GM12873 (cell line): ENCODE measurements around the gene DOCK4.

Experiments used
- CTCF ChIP-seq: IDR thresholded peaks from 2 replicates; pipeline ENCODE4 v1.5.1; 2012; ENCODE audit warnings: low read depth, mild to moderate bottlenecking, moderate library complexity, low read length, control low read depth; ENCODE audit not compliant: insufficient read depth; ENCODE audit errors: missing control alignments

Gene DOCK4

GRCh38 chr7:112050250-112050881, 155.8 kb downstream of the DOCK4 start:
- no peak for TF ChIP-seq CTCF

- TF ChIP-seq CTCF = no peak
Measured at GRCh38 chr7:112049555-112050249, 156.5 kb downstream of the DOCK4 start.

- no peak for TF ChIP-seq CTCF
Measured at GRCh38 chr7:112047421-112047820, 158.8 kb downstream of the DOCK4 start.

GRCh38 chr7:112045222-112045621, 161.0 kb downstream of the DOCK4 start:
- no peak for TF ChIP-seq CTCF

GRCh38 chr7:112042631-112043030, 163.6 kb downstream of the DOCK4 start:
- TF ChIP-seq CTCF = no peak

GRCh38 chr7:112038353-112038752, 167.8 kb downstream of the DOCK4 start:
- no peak for TF ChIP-seq CTCF

- TF ChIP-seq CTCF = no peak
Measured at GRCh38 chr7:112036071-112036470, 170.1 kb downstream of the DOCK4 start.
